HCT116 (cell line): ENCODE data around the gene MORF4L1. TPM values are rescaled to one million over a fixed set of nuclear protein-coding genes. Genes with fewer than 3 reads are reported as not detected.

ENCODE experiments used
- ATAC-seq: fragments of 200-7000 bp; cut with Tn5 transposase; 2 replicates; pipeline ENCODE4 v1.9.1; 2020; ENCODE audit warnings: mild to moderate bottlenecking, moderate library complexity
- BruUV-seq: library from RNA; stranded (reverse); fragments of 400-500 nt; replicated peaks from 2 replicates; lab custom pipeline; 2021; lab: Mats Ljungman, UMichigan
- CTCF ChIA-PET: fragments of 300-600 bp; sonication (Branson Sonifier 250); formaldehyde crosslinking; loops from one replicate; lab custom pipeline; 2021; ENCODE audit warnings: antibody characterized with exemption; lab: Charles Lee
- POLR2A ChIA-PET: fragments of 300-600, 350-600 bp; sonication (Branson Sonifier 250); formaldehyde crosslinking; loops from one replicate; lab custom pipeline; 2021; ENCODE audit warnings: antibody characterized with exemption; lab: Charles Lee
- RAD21 ChIA-PET, 2 experiments: fragments of 300-600 bp; sonication (Branson Sonifier 250); formaldehyde crosslinking; loops; one replicate each; lab custom pipeline; 2023; ENCODE audit warnings: low total read pairs in 2 of 2; ENCODE audit not compliant: uncharacterized antibody in 2 of 2, unreplicated experiment in 2 of 2, low non-redundant PET in 1 of 2; lab: Charles Lee
- DNase-seq: peaks from one replicate; pipeline ENCODE4 v3.0.0-alpha.2; 2010; ENCODE audit warnings: low read depth, low spot score
- H2AFZ ChIP-seq: fragments of 200-600 bp; shearing (Covaris generic), sonication (generic); 2 replicates; pipeline ENCODE4 v1.6.1; 2017; ENCODE audit warnings: low read depth, mixed run types, mixed read lengths, antibody characterized with exemption, low read length; ENCODE audit not compliant: poor library complexity, severe bottlenecking
- H3K27ac ChIP-seq: 2 replicates; pipeline ENCODE4 v1.5.1; 2012; ENCODE audit warnings: low read depth, low read length
- H3K27me3 ChIP-seq: fragments of 200-600 bp; sonication (generic); 2 replicates; pipeline ENCODE4 v1.6.1; 2016; ENCODE audit warnings: mixed run types, low read length, mixed read lengths; ENCODE audit not compliant: insufficient read depth
- H3K36me3 ChIP-seq, 2 experiments: fragments of 200-500 bp in 1 of 2; fragments of 200-600 bp in 1 of 2; sonication (Bioruptor generic) in 1 of 2; sonication (generic) in 1 of 2; 2 replicates each; pipeline versions ENCODE4 v1.5.1 to v1.6.1; 2014 to 2016; ENCODE audit warnings: low read length in 2 of 2, inconsistent platforms in 1 of 2, mixed read lengths in 1 of 2, mixed run types in 1 of 2; ENCODE audit not compliant: insufficient read depth in 2 of 2, control insufficient read depth in 1 of 2
- H3K4me1 ChIP-seq, 2 experiments: fragments of 200-600 bp in 1 of 2; sonication (generic) in 1 of 2; 2 replicates each; pipeline versions ENCODE4 v1.5.1 to v1.6.1; 2012 to 2017; ENCODE audit warnings: low read length in 2 of 2, inconsistent platforms in 1 of 2, mild to moderate bottlenecking in 1 of 2, mixed read lengths in 1 of 2, mixed run types in 1 of 2, moderate library complexity in 1 of 2; ENCODE audit not compliant: insufficient read depth in 2 of 2, control insufficient read depth in 1 of 2
- H3K4me2 ChIP-seq: fragments of 200-600 bp; sonication (generic); 2 replicates; pipeline ENCODE4 v1.6.1; 2017; ENCODE audit warnings: mixed run types, low read length, mixed read lengths
- H3K4me3 ChIP-seq, 2 experiments: fragments of 200-600 bp in 1 of 2; sonication (generic) in 1 of 2; replicated peaks in 1 of 2; 2 replicates each; pipeline ENCODE4 v1.5.1; 2011 to 2016; ENCODE audit warnings: low read length in 2 of 2, control low read depth in 1 of 2, low read depth in 1 of 2, mild to moderate bottlenecking in 1 of 2, mixed read lengths in 1 of 2, mixed run types in 1 of 2
- H3K79me2 ChIP-seq: fragments of 200-600 bp; sonication (generic); 2 replicates; pipeline ENCODE4 v1.6.1; 2017; ENCODE audit warnings: mild to moderate bottlenecking, mixed run types, low read length, moderate library complexity, mixed read lengths; ENCODE audit not compliant: insufficient read depth
- H3K9ac ChIP-seq: fragments of 200-600 bp; sonication (generic); 2 replicates; pipeline ENCODE4 v1.6.1; 2016; ENCODE audit warnings: low read length, mixed read lengths
- H3K9me2 ChIP-seq: fragments of 200-600 bp; sonication (generic), shearing (Covaris generic); 2 replicates; pipeline ENCODE4 v1.6.1; 2017; ENCODE audit warnings: mixed run types, mild to moderate bottlenecking, moderate library complexity; ENCODE audit not compliant: insufficient read depth
- H3K9me3 ChIP-seq, 2 experiments: fragments of 200-500 bp in 1 of 2; fragments of 200-600 bp in 1 of 2; sonication (Bioruptor generic) in 1 of 2; sonication (generic) in 1 of 2; 2 replicates each; pipeline ENCODE4 v1.6.1; 2014 to 2017; ENCODE audit warnings: low read length in 2 of 2, mixed read lengths in 2 of 2, inconsistent platforms in 1 of 2, low read depth in 1 of 2, mild to moderate bottlenecking in 1 of 2, mixed run types in 1 of 2, moderate library complexity in 1 of 2; ENCODE audit not compliant: control insufficient read depth in 1 of 2, insufficient read depth in 1 of 2
- H4K20me1 ChIP-seq: fragments of 200-600 bp; sonication (generic), shearing (Covaris generic); 2 replicates; pipeline ENCODE4 v1.6.1; 2017; ENCODE audit warnings: mixed run types, mild to moderate bottlenecking, moderate library complexity; ENCODE audit not compliant: insufficient read depth
- CEBPB ChIP-seq: IDR thresholded peaks from 2 replicates; pipeline ENCODE4 v1.6.1; 2012; ENCODE audit warnings: low read depth
- EGR1 ChIP-seq: IDR thresholded peaks from 2 replicates; pipeline ENCODE4 v1.6.1; 2012; ENCODE audit warnings: low read depth
- ELF1 ChIP-seq: IDR thresholded peaks from 2 replicates; pipeline ENCODE4 v1.6.1; 2012; ENCODE audit warnings: low read depth, borderline replicate concordance
- EZH2 ChIP-seq: fragments of 200-600 bp; sonication (generic); IDR thresholded peaks from 2 replicates; pipeline ENCODE4 v1.6.1; 2017; ENCODE audit warnings: antibody characterized with exemption, mixed run types
- EZH2phosphoT487 ChIP-seq: fragments of 200-600 bp; IDR thresholded peaks from 2 replicates; pipeline ENCODE4 v1.6.1; 2018; ENCODE audit warnings: antibody characterized with exemption, borderline replicate concordance
- FOSL1 ChIP-seq: IDR thresholded peaks from 2 replicates; pipeline ENCODE4 v1.6.1; 2012; ENCODE audit warnings: low read depth
- JUND ChIP-seq: IDR thresholded peaks from 2 replicates; pipeline ENCODE4 v1.6.1; 2012
- POLR2A ChIP-seq: IDR thresholded peaks from 2 replicates; pipeline ENCODE4 v1.7.0; 2011; ENCODE audit warnings: borderline replicate concordance; ENCODE audit not compliant: insufficient read depth, insufficient read length; ENCODE audit errors: extremely low read depth
- POLR2AphosphoS5 ChIP-seq: IDR thresholded peaks from 2 replicates; pipeline ENCODE4 v1.6.1; 2011; ENCODE audit warnings: mild to moderate bottlenecking, low read depth, low read length, moderate library complexity
- RAD21 ChIP-seq: IDR thresholded peaks from 2 replicates; pipeline ENCODE4 v1.6.1; 2012; ENCODE audit warnings: low read depth, mild to moderate bottlenecking
- SIN3A ChIP-seq: IDR thresholded peaks from 2 replicates; pipeline ENCODE4 v1.6.1; 2012; ENCODE audit warnings: low read depth
- SP1 ChIP-seq: IDR thresholded peaks from 2 replicates; pipeline ENCODE4 v1.6.1; 2012; ENCODE audit warnings: low read depth
- SRF ChIP-seq: IDR thresholded peaks from 2 replicates; pipeline ENCODE4 v1.6.1; 2012; ENCODE audit warnings: low read depth
- TCF7L2 ChIP-seq: IDR thresholded peaks from 2 replicates; pipeline ENCODE4 v1.7.0; 2011; ENCODE audit warnings: borderline replicate concordance, inconsistent platforms; ENCODE audit not compliant: insufficient read depth, insufficient read length; ENCODE audit errors: extremely low read depth
- ZFX ChIP-seq: fragments of 450-650 bp; IDR thresholded peaks from 2 replicates; pipeline ENCODE4 v1.6.1; 2017
- intact Hi-C: fragments of 100-400 bp; cut with micrococcal nuclease; formaldehyde crosslinking; loops from 2 replicates; pipeline ENCODE4 v1.10.0; 2022
- total RNA-seq: library from RNA; stranded (reverse); gene quantifications from one replicate; pipeline ENCODE4 v1.2.1, GENCODE V29; 2021; ENCODE audit not compliant: unreplicated experiment
- TF ChIP-seq, protein P1 (sequence below): IDR thresholded peaks from 2 replicates; pipeline ENCODE4 v1.6.1; 2011; ENCODE audit warnings: mild to moderate bottlenecking, low read length, moderate library complexity; ENCODE audit not compliant: insufficient replicate concordance; ENCODE audit errors: extremely low read depth
- TF ChIP-seq, protein P2 (sequence below): IDR thresholded peaks from 2 replicates; pipeline ENCODE4 v1.6.1; 2012
- TF ChIP-seq, protein P3 (sequence below), 3 experiments: fragments of 200-600 bp in 1 of 3; sonication (generic) in 1 of 3; IDR thresholded peaks in 2 of 3; conservative IDR thresholded peaks in 1 of 3; 2 replicates each; pipeline ENCODE4 v1.5.1; 2012 to 2017; ENCODE audit warnings: low read depth in 2 of 3, low read length in 2 of 3, antibody characterized with exemption in 1 of 3, borderline replicate concordance in 1 of 3, control low read depth in 1 of 3, mild to moderate bottlenecking in 1 of 3, mixed read lengths in 1 of 3, mixed run types in 1 of 3, moderate library complexity in 1 of 3; ENCODE audit not compliant: insufficient read depth in 1 of 3
- TF ChIP-seq, protein P4 (sequence below): IDR thresholded peaks from 2 replicates; pipeline ENCODE4 v1.6.1; 2012

MORF4L1 gene
- total RNA-seq, 1 experiment from 2014 or later: 273 TPM

DNA sequence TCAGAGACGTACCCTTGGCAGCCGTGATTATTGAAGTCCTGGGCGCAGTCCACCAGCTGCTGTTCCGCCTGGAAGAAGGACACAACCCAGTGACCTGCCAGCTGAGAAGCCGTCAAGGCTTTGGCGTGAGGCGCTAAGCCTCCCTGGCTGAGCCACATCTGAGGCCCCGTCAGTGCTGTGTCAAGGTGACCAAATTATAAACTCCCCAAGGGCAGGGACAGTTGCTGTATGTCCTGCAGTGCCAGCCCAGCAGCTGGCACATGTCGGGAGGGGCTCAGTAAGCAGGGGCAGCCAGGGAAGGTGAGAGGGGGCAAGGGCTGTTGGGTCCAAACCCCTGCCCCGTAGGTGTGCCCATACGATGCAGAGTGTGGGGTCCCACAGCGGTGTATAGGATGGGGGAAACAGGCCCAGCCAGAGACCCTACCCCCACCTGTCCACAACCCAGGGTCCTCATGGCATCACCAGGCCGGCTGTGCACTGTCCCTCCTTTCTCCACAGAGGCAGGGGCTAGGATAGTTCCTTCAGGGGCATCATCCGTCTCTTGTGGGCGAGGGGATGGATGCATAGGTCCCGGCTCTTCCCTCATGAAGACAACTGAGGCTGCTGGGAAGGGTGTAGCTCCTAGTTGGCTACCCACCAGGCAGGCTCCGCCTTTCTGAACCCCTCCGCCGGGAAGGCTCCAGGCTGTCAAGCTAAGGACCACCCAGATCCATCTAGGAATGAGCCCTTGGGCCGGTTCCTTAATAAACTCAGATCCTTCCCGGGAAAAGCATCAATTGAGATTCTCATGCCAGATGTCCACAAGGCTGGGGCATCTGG, 59.0 kb downstream of the MORF4L1 start:
- Histone ChIP-seq H3K9ac (peak overlapping the region; percentile 47), H2AFZ (no peak overlapping the region), H3K4me2 (peak overlapping the region; percentile 69), H4K20me1 (no peaks in the 10 kb centered on the region), H3K4me1 (peaks cover 10 to 26% of the 10 kb centered on the region in 2 experiments), H3K79me2 (no peaks in the 10 kb centered on the region), H3K36me3 (no peaks in the 10 kb centered on the region; a peak in 1 of 4 replicates), H3K27ac (peak overlapping the region; percentile 66), H3K4me3 (no peak overlapping the region), H3K27me3 (no peaks in the 10 kb centered on the region), H3K9me2 (no peaks in the 10 kb centered on the region), H3K9me3 (no peaks in the 10 kb centered on the region)
- ATAC-seq (peak; percentile 13), DNase-seq (no peak)
- TF ChIP-seq, protein P1, sequence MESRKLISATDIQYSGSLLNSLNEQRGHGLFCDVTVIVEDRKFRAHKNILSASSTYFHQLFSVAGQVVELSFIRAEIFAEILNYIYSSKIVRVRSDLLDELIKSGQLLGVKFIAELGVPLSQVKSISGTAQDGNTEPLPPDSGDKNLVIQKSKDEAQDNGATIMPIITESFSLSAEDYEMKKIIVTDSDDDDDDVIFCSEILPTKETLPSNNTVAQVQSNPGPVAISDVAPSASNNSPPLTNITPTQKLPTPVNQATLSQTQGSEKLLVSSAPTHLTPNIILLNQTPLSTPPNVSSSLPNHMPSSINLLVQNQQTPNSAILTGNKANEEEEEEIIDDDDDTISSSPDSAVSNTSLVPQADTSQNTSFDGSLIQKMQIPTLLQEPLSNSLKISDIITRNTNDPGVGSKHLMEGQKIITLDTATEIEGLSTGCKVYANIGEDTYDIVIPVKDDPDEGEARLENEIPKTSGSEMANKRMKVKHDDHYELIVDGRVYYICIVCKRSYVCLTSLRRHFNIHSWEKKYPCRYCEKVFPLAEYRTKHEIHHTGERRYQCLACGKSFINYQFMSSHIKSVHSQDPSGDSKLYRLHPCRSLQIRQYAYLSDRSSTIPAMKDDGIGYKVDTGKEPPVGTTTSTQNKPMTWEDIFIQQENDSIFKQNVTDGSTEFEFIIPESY: no peak
- no peak for TF ChIP-seq EGR1
- no peak for TF ChIP-seq TCF7L2
- no peak for TF ChIP-seq SP1
- TF ChIP-seq POLR2A: no peak
- TF ChIP-seq FOSL1: no peak
- no peak for TF ChIP-seq ELF1
- no peak for TF ChIP-seq RAD21
- no peak for TF ChIP-seq POLR2AphosphoS5
- TF ChIP-seq, protein P2, sequence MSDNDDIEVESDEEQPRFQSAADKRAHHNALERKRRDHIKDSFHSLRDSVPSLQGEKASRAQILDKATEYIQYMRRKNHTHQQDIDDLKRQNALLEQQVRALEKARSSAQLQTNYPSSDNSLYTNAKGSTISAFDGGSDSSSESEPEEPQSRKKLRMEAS: no peak
- TF ChIP-seq, protein P3, sequence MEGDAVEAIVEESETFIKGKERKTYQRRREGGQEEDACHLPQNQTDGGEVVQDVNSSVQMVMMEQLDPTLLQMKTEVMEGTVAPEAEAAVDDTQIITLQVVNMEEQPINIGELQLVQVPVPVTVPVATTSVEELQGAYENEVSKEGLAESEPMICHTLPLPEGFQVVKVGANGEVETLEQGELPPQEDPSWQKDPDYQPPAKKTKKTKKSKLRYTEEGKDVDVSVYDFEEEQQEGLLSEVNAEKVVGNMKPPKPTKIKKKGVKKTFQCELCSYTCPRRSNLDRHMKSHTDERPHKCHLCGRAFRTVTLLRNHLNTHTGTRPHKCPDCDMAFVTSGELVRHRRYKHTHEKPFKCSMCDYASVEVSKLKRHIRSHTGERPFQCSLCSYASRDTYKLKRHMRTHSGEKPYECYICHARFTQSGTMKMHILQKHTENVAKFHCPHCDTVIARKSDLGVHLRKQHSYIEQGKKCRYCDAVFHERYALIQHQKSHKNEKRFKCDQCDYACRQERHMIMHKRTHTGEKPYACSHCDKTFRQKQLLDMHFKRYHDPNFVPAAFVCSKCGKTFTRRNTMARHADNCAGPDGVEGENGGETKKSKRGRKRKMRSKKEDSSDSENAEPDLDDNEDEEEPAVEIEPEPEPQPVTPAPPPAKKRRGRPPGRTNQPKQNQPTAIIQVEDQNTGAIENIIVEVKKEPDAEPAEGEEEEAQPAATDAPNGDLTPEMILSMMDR (IDR thresholded peaks at IDR 0.05 in 2 of 3, conservative IDR thresholded peaks at IDR 0.05 in 1 of 3; ENCODE audit: borderline replicate concordance in 1 of 3, insufficient read depth in 1 of 3, low read depth in 2 of 3, low read length in 2 of 3): no peak
- no peak for TF ChIP-seq EZH2
- TF ChIP-seq SRF: no peak
- TF ChIP-seq, protein P4, sequence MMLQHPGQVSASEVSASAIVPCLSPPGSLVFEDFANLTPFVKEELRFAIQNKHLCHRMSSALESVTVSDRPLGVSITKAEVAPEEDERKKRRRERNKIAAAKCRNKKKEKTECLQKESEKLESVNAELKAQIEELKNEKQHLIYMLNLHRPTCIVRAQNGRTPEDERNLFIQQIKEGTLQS: no peak
- TF ChIP-seq SIN3A: no peak
- no peak for TF ChIP-seq JUND
- TF ChIP-seq ZFX: no peak
- no peak for TF ChIP-seq CEBPB
- TF ChIP-seq EZH2phosphoT487: no peak
- ChIA-PET POLR2A (no interaction called here), CTCF (interaction anchor here (1.1 to 1.2 kb wide), 2 partner anchors 48 to 253 kb away, joined by 3 to 5 read pairs; no protein-coding TSS in a partner anchor), RAD21 (no interaction called here)
- intact Hi-C loops: no loop called here
- no TSS peak for BruUV-seq
